Fibroblast of gingiva (primary cell): ENCODE results near the gene ITGA11.

Source experiments
- DNase-seq: peaks from one replicate; pipeline ENCODE4 v3.0.0-alpha.2; 2011; ENCODE audit warnings: low read depth

Gene ITGA11

DNA sequence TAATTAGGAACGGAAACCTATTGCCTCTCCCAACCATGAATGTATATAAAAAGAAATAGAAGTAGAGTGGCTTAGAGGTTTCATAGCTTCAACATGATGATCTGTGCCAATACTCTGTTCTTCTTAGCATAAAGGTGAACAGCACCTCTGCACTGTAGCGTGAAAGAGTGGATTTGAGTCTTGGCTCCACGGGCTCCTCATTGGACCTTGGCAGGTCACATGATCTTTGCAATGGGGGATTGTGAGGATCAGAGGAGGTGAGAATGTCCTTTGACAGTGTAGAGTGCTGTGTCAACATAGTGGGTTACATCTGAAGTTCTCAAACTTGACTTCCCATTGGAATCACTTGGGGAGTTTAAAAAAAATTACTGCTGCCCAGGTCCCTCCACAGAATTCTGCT is 103.0 kb downstream of the ITGA11 start:
- no peak for DNase-seq

DNA sequence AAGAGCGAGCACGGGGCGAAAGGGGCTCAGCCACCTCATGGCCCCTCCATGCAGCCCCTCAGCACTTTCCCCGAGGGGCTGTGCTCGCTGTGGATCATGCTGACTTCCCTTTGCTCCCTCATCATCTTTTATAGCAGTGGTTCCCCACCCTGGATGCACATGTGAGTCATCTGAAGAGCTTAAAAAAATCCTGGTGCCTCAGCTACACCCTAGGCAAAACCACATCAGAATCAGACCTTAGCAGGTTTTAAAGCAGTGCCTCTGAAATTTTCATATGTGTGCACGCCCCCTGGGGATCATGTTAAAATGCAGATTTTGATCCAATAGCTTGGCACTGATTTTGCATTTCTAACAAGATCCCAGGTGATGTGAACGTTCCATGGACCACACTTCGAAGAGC is 103.5 kb downstream of the ITGA11 start:
- DNase-seq, result no peak

DNA sequence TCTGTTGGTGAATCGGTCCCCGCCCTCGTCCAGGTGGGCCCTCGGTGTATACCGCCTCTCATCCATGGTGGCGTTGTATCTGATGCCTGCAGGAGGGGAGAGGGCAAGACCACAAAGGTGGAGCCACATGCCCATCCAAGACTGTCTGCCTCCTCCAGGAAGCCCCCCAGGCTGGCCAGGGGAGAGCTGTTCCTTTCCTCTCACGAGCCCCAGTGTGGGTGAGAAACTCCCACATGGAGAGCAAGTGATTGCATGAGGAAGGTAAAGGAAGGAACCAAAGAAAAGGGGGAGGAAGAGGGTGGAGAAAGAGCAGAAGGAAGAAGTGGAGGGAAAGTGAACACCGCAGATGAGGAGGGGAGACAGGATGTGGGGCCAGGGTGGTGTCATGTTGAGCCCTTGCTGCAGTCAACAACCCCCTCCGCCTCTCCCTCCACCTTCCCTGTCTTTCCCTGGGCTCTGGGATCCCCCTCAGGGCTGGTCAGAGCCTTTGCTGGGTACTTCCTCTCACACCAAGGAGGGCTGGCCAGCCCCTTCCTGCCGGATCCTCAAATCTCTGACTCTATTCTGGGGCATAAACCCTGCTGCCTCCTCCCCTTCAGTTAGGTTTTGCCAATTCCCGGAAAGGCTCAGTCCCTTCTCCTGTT is 105.1 kb downstream of the ITGA11 start:
- DNase-seq, result no peak

DNA sequence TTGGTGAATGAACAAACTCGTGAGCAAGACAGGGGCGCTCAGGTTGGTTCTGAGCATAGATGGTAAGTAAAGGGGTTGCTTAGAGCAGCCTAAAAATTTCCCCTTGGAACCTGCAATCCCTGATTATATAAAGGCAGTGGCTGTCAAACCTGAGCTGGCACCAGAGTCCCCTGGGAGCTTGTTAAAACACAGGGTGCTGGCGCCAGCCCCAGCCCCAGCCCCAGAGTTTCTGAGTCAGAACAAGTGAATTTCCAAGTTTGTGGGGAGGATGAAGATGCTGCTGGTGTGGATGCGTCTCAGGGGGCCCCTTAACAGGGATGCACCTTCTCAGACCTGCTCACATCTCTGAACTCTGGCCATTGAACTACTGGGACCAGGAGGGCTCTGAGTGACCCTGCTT is 106.2 kb downstream of the ITGA11 start:
- no peak for DNase-seq

DNA sequence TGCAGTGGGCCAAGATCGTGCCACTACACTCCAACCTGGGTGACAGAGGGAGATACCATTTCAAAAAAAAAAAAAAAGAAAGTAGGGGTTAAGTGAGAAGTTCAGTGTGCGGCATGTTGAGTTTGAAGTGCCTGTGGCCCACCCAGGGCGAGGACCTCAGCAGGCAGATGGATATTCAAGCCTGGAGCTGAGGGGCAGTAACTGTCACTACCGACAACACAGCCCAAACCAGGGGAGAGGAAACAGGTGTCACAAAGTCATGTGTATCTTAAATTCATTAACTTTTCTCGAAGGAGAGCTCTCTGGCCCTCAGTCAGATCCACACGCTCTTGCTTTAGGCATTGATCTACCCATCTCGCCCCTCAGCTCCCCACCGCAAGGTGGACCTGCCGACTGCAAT is 109.2 kb downstream of the ITGA11 start:
- DNase-seq, result no peak

DNA sequence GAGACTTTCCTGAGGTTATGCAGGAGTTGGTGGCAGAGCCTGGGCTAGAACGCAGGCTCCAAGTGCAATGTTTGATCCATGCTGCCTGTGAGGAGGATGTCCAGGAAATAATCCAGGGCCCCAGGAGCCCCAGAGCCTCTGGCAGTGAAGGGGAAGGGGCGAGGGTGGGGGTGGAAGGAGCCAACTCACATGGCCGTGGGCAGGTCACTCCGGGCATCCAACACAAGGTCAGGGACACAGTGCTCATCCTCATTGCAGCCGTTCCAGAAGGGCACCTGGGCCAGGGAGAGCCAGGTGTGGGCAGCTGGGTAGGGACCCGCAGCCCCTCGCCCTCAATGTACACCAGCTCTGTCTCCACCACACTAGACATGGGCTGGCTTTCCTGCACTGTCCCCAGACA is 110.7 kb downstream of the ITGA11 start:
- no peak for DNase-seq

DNA sequence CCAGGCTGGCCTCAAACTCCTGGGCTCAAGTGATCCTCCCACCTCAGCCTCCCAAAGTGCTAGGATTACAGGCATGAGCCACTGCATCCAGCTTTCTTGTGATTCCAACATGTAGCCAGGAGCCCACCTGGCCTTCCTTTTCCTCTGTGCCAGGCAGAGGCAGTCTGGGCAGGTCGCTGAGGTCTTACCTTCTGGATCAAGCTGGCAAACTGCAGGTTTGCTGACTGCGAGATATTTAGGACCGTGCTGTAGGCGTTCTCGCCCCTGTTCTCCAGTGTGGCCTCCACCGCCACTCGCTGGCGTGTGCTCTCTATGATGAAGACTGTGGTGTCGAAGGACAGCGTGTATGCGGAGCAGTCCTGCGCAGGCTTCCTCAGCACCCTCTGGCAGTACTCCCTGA is 112.0 kb downstream of the ITGA11 start:
- DNase-seq, result no peak

DNA sequence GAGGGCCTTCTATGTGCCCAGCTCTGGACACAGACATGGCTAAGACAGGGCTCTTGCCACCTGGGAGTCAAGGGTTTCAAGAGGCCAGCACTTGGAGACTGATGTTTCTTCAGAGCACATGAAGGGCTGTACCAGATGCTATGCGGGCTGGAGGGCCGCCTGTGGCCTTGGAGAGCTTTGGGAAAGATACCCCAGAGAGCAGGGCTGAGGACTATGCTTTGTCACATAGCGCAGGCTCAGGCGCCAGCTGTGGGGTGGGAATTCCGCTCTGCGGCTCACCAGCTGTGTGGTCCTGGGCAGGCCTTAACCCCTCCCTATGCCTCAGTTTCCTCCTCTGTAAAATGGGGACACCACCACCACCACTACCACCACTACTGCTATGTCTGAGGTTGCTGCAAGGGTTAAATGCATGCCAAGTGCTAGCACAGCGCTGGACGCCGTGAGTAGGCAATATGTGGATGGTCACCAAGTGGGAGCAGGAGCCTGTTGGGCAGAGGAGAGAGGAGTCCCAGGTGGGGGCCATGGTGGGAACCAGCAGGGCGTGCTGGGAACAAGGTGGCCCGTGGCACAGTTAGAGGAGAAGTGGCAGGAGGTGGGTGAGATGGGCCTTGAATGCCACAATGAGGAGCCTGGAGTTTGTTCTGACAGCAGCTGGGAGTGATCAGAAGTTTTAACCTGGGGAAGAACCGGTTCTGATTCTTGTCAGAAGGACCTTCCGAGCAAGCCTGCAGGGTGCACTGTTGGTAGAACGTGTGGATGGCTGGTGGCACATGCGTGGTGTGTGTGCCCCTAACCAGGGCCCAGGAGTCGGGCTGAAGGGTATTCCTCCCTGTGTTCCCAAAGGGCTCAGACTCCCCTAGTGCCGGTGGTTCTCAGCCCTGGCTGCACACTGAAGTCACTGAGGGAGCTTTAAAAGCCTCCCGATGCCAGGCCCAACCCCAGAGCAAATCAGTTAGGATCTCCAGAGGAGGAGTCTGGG is 112.7 kb downstream of the ITGA11 start:
- DNase-seq, result no peak

DNA sequence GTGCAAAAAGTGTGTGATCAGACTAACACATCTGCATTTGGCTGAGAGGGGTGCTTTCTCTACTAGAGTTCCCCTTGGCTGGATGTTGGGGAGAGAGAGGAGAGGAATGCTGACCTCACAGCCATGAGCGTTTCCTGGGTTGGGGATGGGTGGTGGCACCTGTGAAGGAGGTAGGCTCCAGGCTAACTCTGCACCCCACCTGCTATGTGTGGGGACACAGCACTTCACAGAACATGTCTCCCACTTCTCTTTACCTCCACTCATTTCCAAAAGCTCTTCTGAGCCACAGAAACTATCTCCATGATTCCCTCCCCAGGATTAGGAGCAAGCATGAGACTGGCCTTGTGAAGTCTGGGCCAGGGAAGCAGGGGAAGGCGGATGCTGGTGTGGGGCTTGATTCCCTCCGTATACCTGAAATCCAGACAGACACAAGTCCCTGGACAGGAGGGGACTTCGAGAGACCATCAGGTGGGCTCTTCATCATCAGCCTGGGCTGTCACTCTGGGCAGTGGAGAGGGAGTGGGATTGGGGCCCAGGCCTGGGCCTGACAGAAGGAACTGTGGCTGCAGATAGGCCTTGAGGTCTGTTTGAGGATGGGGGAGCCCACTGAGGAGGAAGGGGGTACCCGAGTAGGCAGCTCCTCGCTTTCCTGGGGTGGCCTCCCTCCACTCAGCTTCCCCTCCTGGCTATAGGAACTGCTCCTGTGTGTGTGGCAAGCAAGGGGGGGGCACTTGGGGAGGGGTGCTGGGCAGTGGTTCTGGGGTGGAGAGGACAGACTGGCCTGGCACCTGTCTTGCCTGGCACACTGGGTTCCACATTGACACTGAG is 113.7 kb downstream of the ITGA11 start:
- DNase-seq, result no peak

DNA sequence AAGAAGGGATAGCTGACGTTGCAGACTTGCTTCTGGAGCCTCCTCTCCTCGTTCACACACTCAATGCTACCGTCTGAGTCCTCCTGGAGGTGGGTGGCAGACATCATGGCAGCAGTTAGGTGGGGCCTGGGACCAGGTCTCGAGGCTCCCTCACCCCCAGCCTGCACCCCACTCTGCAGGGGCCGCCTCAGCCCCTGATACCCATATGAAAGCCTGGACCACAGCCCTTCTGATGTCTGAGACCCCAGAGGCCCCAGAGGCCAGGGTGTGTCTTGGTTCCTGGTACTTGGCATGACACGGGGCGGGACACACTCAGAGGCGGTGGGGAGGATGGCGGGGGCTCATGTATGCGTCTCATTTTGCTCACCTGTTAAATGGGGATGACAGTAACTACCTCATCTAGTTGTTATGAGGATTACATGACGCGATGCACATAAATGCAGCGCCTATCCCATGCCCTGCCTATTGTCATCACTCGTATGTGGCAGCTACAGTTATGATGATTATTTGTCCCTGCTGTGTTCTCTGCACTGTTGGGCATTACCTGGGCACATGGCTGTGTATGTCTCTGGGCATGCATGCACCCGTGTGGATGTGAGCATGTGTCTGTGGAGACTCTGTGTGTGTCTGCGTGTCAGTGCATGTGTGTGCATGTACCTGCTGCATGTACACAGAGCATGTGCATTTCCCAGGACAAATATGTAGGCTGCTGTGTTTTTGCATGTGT is 114.5 kb downstream of the ITGA11 start:
- DNase-seq, result no peak

DNA sequence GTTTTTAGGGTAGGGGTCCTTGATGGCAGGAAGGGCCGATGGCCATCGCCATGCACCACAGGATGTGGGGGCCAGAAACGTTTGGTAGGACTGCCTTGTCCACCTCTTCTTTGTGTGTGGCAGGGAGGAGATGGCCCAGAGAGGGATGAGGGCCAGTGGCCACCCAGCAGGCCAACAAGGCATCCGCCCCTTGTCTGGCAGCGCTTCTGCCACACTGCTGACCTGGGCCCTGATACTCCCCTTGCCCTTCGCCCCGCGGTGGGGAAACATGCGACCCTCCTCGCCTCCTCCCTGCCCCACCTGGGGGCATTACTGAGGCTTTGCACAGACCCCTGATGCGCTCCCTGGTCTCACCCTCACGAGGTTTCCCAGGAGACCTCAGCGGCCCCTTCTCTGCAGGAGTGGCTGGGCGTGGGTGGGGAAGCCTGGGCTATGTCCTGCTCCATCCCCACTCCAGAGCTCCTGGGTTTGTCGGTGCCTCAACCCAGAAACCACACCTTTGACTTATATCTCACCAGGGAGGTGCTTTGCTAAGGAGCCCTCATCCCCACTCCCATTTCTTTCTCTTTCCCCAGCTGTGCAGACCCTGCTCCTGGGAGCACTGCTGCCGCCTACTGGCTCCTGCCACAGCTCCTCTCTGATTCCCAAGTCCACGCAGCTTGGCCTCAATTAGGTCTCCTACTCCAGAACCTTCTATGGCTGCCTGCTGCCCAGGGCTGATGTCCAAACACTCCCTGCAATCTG is 115.7 kb downstream of the ITGA11 start:
- no peak for DNase-seq

DNA sequence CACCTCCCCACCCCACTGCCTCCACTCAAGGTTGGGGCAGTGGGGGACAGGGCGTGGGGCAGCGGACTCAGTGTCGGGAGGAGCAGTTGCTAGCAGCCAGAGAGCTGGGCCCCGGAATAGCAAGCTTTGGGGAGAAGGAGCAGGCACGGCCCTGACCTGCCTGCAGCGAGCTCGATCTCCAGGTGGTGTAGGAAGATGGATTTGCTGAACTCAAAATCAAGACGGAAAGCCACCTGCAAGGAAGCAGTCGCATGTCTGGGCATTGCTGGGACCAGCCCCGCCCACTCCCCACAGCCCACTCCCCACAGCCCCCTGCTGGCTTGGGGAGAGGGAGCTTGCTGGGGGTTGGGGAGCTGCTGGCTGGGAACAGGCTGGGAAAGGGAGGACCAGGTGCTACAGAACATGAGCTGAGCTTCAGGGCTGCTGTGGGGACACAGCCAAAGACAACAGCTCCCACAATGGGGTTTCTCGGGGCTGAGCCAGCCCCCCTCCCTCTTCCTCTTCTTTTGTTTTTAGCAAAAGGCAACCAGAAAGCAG is 116.4 kb downstream of the ITGA11 start:
- no peak for DNase-seq

DNA sequence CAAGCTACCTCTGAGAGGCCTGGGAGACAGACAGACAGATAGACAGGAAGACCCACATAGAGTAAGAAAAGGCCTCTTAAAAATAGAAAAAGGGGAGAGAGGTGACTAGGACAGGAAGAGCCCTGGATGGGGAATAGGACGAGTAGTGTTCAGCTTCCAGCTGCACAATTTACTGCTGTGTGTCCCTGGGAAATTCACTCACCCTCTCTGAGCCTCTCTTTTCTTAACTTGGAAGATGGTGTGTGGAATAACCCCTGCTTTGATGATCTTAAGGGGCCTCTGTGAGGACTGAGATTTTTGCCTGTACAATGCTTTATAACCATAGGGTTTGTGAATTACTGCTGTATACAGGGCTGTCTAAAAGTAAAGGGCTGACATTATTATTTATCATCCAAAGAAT is 116.9 kb downstream of the ITGA11 start:
- DNase-seq, result no peak

DNA sequence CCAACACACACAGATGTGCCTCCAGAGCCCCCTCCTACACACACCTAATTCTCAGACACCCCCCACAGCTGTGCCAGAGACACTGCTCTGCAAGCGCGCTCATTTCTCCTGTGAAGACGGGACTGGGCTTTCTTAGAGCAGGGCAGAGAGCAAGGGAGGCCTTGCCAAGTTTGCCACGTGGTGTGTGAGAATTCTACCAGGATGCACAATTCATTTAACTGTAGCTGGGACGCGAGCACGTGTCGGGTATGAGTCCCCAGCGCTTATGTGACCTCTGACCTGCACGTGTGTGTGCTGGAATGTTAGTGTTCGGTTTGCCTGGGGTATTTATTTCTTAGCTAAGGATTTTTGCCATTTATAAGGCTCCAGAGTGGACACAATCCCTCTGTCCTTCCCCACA is 117.4 kb downstream of the ITGA11 start:
- no peak for DNase-seq

DNA sequence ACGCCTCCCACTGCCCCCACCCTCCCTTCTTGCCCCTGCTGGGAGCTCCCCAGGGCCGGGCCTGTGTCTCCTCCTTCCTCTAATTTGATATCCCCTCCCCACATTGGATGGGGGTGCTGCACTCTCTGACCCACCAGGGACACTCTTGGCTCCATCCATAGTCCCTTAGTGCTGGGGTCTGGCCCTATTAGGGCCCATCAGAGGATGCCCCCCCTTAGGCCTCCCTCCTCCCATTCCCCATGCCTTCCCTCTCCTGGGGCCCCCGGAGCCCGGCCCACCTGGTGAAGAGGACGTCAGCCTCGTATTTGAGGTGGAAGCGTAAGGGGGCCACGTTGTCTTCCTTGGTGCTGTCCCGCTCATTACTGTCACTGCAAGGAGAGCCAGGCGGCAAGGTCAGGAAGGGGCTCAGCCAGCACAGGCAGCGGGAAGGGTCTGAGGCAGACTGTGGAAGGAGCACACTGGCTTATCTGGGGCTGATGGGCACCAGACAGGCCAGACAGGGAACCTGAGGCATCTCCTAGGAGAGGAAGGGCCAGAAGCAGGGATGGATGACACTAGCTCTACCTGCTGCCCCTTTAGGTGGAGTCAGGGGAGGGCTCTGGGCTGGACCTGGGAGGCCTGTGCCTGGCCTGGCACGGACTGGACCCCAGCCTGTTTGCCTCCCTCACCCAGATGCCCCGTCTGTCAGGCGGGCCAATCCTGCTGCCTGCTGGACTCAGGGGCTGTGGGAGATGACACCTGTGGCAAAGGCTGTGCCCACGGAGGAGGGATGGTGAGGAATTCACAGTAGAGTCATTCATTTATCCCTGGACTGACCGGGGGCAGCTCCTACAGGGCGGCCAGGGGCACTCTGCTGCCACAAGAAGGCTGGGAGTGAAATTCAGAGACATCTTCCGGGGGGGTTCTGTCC is 118.2 kb downstream of the ITGA11 start:
- DNase-seq, result no peak

DNA sequence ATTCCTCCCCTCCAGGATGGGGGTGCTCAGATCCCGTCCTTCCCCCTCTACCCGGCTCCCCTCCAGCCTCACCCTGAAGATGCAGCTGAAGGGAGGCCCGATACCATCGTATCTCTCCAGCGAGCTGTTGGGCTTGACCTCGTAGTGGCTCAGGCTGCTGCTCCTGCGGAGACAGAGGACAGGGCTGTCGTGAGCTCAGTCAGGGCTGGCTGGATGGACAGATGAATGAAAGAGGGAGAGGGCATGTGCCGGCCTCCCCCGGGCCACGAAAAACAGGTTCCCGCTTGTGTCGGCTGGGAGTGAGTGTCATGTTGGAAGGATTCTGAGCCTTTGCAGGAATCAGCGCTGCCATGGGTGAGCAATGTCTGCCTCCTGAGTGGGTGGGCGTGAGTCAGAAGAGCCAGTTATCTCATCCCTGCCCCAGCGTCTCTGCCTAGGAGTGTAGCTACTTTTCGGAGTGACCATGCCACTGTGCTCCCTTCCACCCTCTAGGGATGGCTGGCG is 119.2 kb downstream of the ITGA11 start:
- no peak for DNase-seq

DNA sequence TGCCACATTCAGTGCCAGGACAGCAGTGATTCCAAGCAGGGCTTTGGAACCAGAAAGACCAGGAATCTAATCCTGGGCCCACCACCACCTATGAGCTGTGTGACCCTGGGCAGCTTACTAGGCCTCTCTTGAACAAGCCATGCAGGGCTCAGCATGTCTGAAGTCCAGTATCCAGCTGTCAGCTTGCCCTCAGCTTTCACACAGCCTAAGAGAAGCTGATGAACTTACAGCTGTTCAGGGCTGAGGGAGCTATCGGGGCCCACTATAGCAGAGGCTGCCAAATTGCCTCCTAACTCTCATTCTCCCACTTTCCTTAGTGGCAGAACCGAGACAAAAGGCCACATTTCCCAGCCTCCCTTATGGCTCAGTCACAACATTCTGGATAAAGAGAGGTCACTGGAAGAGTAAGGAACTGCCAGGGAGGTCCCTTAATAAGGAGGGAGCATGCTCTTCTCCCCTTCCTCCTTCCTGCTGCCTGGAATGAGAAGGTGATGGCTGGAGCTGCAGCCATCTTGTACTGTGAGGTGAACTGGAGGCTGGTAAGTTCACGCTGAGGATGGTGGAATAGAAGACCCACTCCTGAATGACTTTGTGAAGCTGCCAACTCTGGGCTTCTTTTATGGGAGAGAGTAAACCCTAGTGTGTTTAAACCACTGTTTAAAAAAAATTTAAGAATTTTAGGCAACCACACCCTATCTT is 120.0 kb downstream of the ITGA11 start:
- no peak for DNase-seq

DNA sequence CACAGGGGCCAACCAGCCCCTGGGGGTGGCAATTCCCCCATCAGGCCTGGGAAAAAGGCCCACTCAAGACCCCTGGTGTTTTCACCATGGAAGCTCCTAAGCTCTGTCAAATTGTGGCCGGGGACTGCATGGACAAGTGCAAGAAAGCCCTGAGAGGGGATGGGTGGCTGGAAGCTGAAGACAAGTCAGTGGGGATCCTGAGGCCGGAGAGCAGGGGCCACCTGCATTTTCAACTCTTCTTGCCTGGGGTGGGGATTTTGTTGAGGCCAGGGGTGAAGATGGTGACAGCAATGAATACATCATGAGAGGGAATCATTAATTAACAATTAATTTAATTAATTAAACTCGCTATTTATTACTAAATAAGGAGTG is 120.5 kb downstream of the ITGA11 start:
- no peak for DNase-seq

DNA sequence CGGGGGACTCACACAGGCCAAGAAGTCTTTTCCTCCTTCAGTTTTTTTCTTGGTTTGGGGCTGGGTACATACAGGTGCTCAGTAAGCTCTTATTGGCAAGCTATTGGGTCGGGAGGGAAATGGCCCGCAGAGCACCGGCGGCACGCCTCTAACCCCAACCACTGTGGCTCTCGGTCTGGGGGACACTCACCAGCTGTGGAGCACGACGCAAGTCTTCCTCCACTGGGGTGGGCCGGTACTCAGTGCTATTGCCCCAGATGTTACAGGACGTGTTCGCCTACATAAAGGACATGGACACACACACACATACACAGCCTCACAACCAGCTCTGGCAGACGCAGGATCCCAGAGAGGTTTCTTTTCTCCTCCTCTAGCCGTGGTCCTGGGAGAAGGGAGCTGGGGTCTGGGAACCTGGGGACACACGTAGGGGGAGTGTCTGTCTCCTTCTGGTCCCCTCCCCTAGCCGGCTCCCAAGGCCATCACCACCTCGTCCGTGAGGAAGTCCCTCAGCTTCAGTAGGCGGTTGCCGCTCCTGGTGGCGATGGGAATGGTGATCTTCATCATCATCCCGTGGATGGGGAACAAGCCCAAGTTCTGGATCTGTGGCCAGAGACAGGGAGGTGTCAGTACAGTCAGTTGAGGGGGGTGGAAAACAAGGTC is 121.0 kb downstream of the ITGA11 start:
- no peak for DNase-seq
